OCI-LY7 (cell line): Measurements from ENCODE around the gene DIAPH3.

Source experiments
- EZH2phosphoT487 ChIP-seq: fragments of 200-600 bp; sonication (generic); IDR thresholded peaks from 2 replicates; pipeline ENCODE4 v1.6.1; 2018; ENCODE audit warnings: low read depth, borderline replicate concordance, mild to moderate bottlenecking, mixed run types, antibody characterized with exemption, low read length, moderate library complexity, mixed read lengths
- TF ChIP-seq, protein P1 (sequence below): fragments of 200-600 bp; sonication (generic); conservative IDR thresholded peaks from 2 replicates; pipeline ENCODE4 v1.5.1; 2014; ENCODE audit warnings: mild to moderate bottlenecking, antibody characterized with exemption, low read length, moderate library complexity, mixed read lengths

GRCh38 chr13:59673286-59673685 lies 490.4 kb downstream of the DIAPH3 start:
- TF ChIP-seq, protein P1, sequence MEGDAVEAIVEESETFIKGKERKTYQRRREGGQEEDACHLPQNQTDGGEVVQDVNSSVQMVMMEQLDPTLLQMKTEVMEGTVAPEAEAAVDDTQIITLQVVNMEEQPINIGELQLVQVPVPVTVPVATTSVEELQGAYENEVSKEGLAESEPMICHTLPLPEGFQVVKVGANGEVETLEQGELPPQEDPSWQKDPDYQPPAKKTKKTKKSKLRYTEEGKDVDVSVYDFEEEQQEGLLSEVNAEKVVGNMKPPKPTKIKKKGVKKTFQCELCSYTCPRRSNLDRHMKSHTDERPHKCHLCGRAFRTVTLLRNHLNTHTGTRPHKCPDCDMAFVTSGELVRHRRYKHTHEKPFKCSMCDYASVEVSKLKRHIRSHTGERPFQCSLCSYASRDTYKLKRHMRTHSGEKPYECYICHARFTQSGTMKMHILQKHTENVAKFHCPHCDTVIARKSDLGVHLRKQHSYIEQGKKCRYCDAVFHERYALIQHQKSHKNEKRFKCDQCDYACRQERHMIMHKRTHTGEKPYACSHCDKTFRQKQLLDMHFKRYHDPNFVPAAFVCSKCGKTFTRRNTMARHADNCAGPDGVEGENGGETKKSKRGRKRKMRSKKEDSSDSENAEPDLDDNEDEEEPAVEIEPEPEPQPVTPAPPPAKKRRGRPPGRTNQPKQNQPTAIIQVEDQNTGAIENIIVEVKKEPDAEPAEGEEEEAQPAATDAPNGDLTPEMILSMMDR = no peak
- TF ChIP-seq EZH2phosphoT487 = no peak
